Panc1 (cell line): Measurements from ENCODE around the gene NPLOC4. TPM values are rescaled to one million over a fixed set of nuclear protein-coding genes. Genes with fewer than 3 reads are reported as not detected.

Experiments
- ATAC-seq: fragments of 200-7000 bp; cut with Tn5 transposase; 2 replicates; pipeline ENCODE4 v1.9.1; 2020; ENCODE audit warnings: mild to moderate bottlenecking, moderate library complexity
- BruUV-seq: library from RNA; stranded (reverse); fragments of 400-500 nt; replicated peaks from 2 replicates; lab custom pipeline; 2021; lab: Mats Ljungman, UMichigan
- CTCF ChIA-PET: fragments of 300-600 bp; sonication (Branson Sonifier 250); formaldehyde crosslinking; loops from one replicate; lab custom pipeline; 2022; ENCODE audit warnings: antibody characterized with exemption; lab: Charles Lee
- POLR2A ChIA-PET: fragments of 300-600 bp; sonication (Branson Sonifier 250); formaldehyde crosslinking; loops from one replicate; lab custom pipeline; 2022; ENCODE audit warnings: antibody characterized with exemption; lab: Charles Lee
- DNase-seq: peaks from one replicate; pipeline ENCODE4 v3.0.0-alpha.2; 2010; ENCODE audit warnings: low read depth, low spot score
- H3K27ac ChIP-seq: 2 replicates; pipeline ENCODE4 v1.5.1; 2011; ENCODE audit warnings: mild to moderate bottlenecking, low read length, inconsistent platforms
- H3K27me3 ChIP-seq: fragments of 200-500 bp; sonication (Bioruptor generic); 2 replicates; pipeline ENCODE4 v1.6.0; 2014; ENCODE audit warnings: low read length, inconsistent platforms; ENCODE audit not compliant: control insufficient read depth, insufficient read depth
- H3K36me3 ChIP-seq: fragments of 200-500 bp; sonication (Bioruptor generic); 2 replicates; pipeline ENCODE4 v1.5.1; 2014; ENCODE audit warnings: inconsistent platforms, mild to moderate bottlenecking, low read length, moderate library complexity; ENCODE audit not compliant: control insufficient read depth, insufficient read depth
- H3K4me1 ChIP-seq: 2 replicates; pipeline ENCODE4 v1.5.1; 2011; ENCODE audit warnings: inconsistent platforms, mild to moderate bottlenecking, low read length, moderate library complexity; ENCODE audit not compliant: control insufficient read depth, insufficient read depth
- H3K4me3 ChIP-seq, 2 experiments: 2 replicates each; pipeline ENCODE4 v1.5.1; 2011 to 2012; ENCODE audit warnings: low read depth in 2 of 2, low read length in 2 of 2, mild to moderate bottlenecking in 2 of 2, inconsistent platforms in 1 of 2, moderate library complexity in 1 of 2
- H3K9me3 ChIP-seq: fragments of 200-500 bp; sonication (Bioruptor generic); 2 replicates; pipeline ENCODE4 v1.5.1; 2014; ENCODE audit warnings: low read depth, mild to moderate bottlenecking, inconsistent platforms, low read length, moderate library complexity; ENCODE audit not compliant: control insufficient read depth, insufficient read depth
- CTCF ChIP-seq: fragments of 450-650 bp; IDR thresholded peaks from 2 replicates; pipeline ENCODE4 v1.5.1; 2017; ENCODE audit warnings: mild to moderate bottlenecking
- POLR2AphosphoS5 ChIP-seq: IDR thresholded peaks from 2 replicates; pipeline ENCODE4 v1.6.1; 2012; ENCODE audit warnings: mild to moderate bottlenecking, low read depth, low read length, moderate library complexity
- REST ChIP-seq, 2 experiments: IDR thresholded peaks; 2 replicates each; pipeline ENCODE4 v1.6.1; 2011 to 2012; ENCODE audit warnings: low read depth in 2 of 2, control low read depth in 1 of 2, low read length in 1 of 2, mild to moderate bottlenecking in 1 of 2, moderate library complexity in 1 of 2; ENCODE audit not compliant: insufficient read depth in 1 of 2
- SIN3A ChIP-seq: IDR thresholded peaks from 2 replicates; pipeline ENCODE4 v1.6.1; 2012; ENCODE audit warnings: low read depth, mild to moderate bottlenecking, low read length, moderate library complexity, borderline replicate concordance; ENCODE audit not compliant: insufficient read depth
- TCF7L2 ChIP-seq: IDR thresholded peaks from 2 replicates; pipeline ENCODE4 v1.6.1; 2011; ENCODE audit warnings: mild to moderate bottlenecking, low read depth, low read length, inconsistent platforms
- in situ Hi-C: cut with HindIII; loops from 2 replicates; pipeline ENCODE4 v1.10.0; 2016; ENCODE audit warnings: low sequenced_read_pairs, low pct_unique_long_range_greater_than_20kb
- intact Hi-C: fragments of 100-400 bp; cut with micrococcal nuclease; formaldehyde crosslinking; loops from one replicate; pipeline ENCODE4 v1.10.0; 2022; ENCODE audit not compliant: unreplicated experiment
- total RNA-seq: library from RNA; stranded (reverse); gene quantifications from one replicate; pipeline ENCODE4 v1.2.1, GENCODE V29; 2021; ENCODE audit not compliant: unreplicated experiment

The NPLOC4 gene
- total RNA-seq, 1 experiment from 2014 or later: 246 TPM

DNA sequence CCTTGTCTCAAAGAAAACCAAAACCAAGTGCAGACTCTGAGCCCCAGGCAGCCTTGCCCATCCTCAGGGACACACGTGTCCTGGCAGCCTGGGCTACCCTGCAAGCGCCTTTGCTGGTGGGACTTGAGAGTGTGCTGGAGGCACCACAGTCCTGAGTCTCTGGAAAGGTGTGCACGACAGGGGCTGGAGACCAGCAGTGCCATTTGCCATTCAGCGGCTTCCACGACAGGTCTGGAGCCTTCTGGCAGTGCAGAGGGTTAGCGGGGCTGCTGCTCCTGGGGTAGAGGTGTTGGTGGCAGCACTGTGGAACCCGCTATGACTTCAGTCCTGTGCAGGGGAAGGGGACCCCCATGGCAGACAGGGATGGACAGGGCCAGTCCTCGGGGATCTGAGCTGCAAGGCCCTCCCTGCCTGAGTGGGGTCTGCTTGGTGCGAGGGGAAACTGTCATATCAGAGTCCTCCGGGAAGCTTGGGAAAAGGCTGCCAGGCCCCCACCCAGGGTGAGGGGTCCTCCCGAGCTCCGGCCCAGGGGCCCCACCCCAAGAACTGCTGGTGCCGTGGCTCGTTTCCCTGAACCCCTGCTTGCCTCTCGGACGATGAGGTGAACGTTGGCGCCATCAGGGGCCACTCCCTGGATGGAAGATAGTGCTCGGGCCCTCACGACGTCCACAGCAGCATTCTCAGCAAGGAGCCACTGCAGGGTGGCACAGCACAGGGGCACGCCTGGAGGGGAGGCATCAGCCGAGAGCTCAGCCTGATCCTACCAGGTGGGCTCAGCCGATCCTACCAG, 91.6 kb downstream of the NPLOC4 start:
- H3K9me3 ChIP-seq: no peaks in the 10 kb centered on the region
- TF ChIP-seq TCF7L2 (no peak), REST (IDR thresholded peaks at IDR 0.05; ENCODE audit: insufficient read depth in 1 of 2, low read depth in 2 of 2, low read length in 1 of 2) (no peak), POLR2AphosphoS5 (peak; percentile 35; the same call in 1 of the 2 replicates), CTCF (no peak)
- ChIA-PET POLR2A (interaction anchor here (0.6 kb wide), 1 partner anchor 700 kb away, joined by 9 read pairs; no protein-coding TSS in a partner anchor), CTCF (no interaction called here)
- H3K4me3 ChIP-seq: no peak overlapping the region
- in situ Hi-C loops: no loop called here
- intact Hi-C loops: no loop called here
- H3K27me3 ChIP-seq: no peaks in the 10 kb centered on the region
- H3K27ac ChIP-seq: peak overlapping the region; percentile 57; the same call in 1 of the 2 replicates
- DNase-seq: no peak
- H3K36me3 ChIP-seq: peaks cover 9% of the 10 kb centered on the region
- ATAC-seq: no peak
- BruUV-seq: no TSS peak
- peaks cover 63% of the 10 kb centered on the region for H3K4me1 ChIP-seq

DNA sequence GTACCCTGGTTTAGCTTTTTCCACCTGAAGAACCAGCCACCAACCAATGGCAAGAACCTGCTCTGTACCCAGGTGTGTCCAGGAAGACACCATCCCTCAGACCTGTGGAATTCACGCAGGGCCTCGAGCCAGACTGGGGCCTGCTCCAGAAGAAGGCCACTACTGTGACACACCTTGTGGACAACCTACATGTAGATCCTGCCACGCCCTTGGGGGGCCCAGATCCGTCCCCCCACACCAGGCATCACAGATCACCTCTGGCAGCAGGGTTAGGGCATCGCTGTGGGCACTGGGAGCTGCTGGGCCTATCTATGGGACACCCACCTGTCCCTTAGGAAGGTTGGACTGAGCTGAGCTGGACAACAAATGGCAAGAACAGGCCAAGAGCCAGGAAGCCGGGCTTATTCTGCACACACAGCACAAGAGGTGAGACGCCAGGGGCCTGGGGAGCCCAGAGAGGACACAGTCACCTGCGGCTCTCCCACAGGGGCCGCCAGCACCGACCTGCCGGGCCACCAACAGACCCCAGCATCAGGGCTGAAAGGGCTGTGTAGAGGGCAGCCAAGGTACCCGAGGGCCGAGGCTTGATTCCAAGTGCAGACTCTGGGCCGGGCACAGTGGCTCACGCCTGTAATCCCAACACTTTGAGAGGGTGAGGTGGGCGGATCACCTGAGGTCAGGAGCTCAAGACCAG, 92.5 kb downstream of the NPLOC4 start:
- Histone ChIP-seq H3K27me3 (no peaks in the 10 kb centered on the region), H3K36me3 (peaks cover 9% of the 10 kb centered on the region), H3K4me3 (no peak overlapping the region), H3K4me1 (peaks cover 66% of the 10 kb centered on the region), H3K9me3 (no peaks in the 10 kb centered on the region), H3K27ac (peak overlapping the region; percentile 36; the same call in 1 of the 2 replicates)
- intact Hi-C loops (no loop called here), in situ Hi-C loops (no loop called here)
- ChIA-PET CTCF (no interaction called here), POLR2A (interaction anchor here (0.6 to 1.2 kb wide), 2 partner anchors 8 to 699 kb away, joined by 3 to 9 read pairs; partner anchors contain the start of gene FAAP100)
- no peak for ATAC-seq
- DNase-seq: no peak
- no peak for TF ChIP-seq REST (IDR thresholded peaks at IDR 0.05; ENCODE audit: insufficient read depth in 1 of 2, low read depth in 2 of 2, low read length in 1 of 2)
- TF ChIP-seq TCF7L2: no peak
- TF ChIP-seq SIN3A: no peak
- TF ChIP-seq CTCF: no peak
- no peak for TF ChIP-seq POLR2AphosphoS5
- no TSS peak for BruUV-seq
